Subcutaneous adipose tissue (tissue), 4 donors: ENCODE measurements around the gene MINDY4B. TPM values are rescaled to one million over a fixed set of nuclear protein-coding genes. Genes with fewer than 3 reads are reported as not detected.

Experiments
- total RNA-seq, 4 donors: library from RNA; depleted of rRNA; stranded (reverse); fragments of >200 nt; gene quantifications; one replicate each; pipeline ENCODE4 v1.1.0, GENCODE V29; 2016
- TF ChIP-seq, protein P1 (sequence below): fragments of 450-650 bp; IDR thresholded peaks from one replicate; pipeline ENCODE4 v1.5.1; 2016; ENCODE audit warnings: low read depth, mild to moderate bottlenecking, control low read depth, antibody characterized with exemption, moderate library complexity

Gene MINDY4B
- total RNA-seq, 4 donors from 2014 or later, result not detected

DNA sequence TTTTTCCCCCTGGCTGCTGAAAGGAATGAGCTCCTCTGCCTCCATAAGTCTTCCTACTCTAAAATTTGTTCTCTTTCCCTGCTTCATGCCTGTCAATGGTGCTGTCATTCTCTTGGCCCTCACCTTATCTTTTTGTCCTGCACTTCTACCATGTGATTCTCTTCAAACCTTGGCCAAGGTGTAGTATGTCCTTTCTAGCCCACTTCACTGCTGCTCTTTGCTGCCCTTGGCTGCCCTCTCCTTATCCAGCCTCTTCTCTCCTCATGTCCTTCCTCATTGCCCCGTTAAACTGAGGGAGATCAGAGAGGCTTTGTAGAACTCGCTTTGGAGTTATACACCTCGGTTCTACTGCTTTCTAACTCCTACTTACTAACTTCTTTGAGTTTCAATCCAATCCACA, 19.7 kb downstream of the MINDY4B start:
- TF ChIP-seq, protein P1, sequence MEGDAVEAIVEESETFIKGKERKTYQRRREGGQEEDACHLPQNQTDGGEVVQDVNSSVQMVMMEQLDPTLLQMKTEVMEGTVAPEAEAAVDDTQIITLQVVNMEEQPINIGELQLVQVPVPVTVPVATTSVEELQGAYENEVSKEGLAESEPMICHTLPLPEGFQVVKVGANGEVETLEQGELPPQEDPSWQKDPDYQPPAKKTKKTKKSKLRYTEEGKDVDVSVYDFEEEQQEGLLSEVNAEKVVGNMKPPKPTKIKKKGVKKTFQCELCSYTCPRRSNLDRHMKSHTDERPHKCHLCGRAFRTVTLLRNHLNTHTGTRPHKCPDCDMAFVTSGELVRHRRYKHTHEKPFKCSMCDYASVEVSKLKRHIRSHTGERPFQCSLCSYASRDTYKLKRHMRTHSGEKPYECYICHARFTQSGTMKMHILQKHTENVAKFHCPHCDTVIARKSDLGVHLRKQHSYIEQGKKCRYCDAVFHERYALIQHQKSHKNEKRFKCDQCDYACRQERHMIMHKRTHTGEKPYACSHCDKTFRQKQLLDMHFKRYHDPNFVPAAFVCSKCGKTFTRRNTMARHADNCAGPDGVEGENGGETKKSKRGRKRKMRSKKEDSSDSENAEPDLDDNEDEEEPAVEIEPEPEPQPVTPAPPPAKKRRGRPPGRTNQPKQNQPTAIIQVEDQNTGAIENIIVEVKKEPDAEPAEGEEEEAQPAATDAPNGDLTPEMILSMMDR, result no peak

DNA sequence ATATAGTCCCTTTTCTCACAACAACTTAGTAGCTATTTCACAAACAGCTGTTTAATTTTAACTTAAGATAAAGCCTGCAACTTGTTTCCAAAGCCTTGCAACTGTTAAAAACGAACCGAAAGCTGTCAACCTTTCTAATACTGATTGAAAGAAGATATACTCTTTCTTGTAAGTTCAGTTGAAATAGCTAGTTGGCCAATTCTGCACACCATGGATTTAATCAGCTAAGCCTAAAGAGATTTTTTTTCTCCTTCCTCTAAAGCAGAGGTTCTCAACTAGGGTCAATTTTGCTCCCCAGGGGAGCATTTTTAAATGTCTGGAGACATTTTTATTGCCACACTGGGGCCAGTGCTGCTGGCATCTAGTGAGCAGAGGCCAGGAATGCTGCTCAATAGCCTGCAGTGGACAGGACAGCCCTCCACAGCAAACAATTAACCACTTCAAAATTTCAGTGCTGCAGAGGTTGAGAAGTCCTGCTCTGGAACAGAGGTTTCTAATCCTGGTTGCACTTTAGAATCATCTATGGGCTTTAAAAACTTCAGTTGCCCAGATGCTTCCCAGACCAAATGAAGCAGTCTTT, 26.2 kb downstream of the MINDY4B start:
- TF ChIP-seq, protein P1, result no peak

DNA sequence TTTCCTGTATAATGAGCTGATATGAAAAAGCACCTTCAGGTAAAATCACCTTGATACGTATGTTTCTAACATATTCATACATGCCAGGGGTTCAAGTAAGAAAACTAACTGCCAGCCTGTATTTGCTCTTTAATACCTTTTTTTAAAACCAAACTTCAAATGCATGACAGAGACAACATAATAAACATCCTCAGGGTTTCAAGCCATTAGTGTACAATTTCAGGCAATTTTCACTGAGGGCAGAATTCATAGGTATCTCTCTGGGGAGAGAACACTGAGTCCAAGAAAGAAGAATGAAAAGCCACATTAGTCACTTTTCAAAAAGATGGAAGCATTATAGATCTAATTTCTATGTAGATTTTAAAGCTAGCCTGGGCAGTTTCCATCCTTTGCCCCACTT, 26.9 kb downstream of the MINDY4B start:
- TF ChIP-seq, protein P1, result no peak

DNA sequence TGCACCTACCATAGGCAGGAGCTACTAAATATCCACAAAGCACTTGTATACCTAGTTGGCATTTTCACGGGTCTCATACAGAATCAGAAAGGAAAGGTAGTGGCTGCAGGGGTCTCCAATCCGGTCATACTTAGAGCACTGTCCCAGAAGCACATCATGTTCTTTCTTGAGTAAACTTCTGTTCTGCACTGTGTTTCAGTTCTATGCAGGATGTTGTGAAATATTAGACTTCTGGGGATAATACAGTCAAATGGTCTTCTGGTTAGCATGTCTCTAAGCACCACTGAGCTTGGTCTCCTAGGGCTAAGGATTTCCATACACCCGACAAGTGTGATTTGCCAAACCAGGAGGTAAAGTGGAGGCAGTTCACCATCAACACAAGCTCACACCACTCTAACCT, 27.9 kb downstream of the MINDY4B start:
- TF ChIP-seq, protein P1, result no peak

DNA sequence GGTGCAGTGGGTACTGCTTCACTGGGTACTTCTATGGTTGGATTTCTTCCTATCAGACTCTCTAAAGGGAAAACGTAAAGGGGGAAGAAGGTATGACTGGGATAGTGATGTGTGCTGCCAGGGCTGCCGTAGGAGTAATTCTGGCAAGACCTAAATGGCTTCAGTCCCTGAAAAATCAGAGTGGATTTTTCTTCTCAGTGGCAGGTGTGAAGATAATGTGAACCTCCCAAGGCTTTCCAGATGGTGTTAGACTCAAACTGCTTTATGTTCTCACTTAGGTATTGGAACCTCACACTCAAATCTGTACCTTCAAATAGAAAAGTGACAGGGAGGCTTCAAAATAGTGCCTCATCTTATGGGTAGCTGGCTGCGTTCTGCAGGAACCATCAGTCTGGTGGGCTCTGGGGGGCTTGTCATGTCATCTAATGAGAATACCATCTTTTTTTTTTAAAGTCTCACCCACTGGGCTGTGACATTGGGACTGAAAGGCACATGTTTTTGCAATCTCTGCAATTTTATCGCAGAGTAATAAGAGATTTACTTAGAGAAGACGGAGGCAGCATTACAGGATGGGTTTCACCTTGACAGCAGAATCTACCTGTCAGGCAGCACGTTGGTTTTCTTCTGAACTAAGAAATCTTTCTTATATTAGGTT, 28.5 kb downstream of the MINDY4B start:
- TF ChIP-seq, protein P1, result no peak

DNA sequence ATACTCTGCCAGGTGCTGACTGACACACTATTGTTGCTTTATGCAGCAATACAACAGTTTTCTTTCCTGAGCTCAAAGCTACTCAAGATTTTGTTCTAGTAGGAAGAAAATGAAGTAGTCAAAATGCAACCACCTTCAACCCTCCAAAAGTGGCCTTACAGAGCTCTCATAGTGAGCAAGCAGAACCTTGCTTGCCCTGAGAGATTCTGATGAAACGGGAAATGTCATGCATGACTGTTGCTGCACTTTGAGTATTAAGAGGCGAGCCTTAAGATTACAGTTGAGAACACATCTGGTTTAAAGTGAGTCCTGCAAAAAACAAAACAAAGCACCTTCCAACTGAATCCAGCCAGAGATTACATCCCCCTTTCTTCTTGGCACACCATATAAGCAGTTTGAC, 29.7 kb downstream of the MINDY4B start:
- TF ChIP-seq, protein P1, result no peak

DNA sequence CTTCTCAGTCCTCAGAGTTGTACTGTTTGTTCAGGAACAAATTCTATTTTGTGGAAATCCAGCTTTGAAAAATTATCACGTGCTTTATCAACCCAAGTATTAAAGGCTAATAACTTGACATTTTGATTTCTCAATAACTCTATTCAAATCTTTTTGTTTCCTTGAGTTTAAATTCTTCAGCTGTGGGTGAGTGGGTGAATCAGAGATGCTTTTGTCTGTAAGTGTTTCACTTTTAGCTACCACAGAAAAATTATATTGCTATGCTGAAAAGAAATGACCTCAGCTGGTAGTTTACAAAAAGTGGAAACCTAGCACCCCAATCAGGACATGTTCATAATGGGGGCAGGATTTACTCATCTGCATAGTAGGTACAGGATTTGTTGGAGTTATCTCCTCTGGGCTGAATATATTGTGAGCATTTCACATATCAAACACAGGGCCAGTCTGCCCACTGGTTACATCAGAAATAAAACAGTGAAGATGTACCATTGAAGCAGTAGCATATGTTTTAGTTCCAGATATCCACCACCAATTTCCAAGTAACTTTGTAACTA, 30.5 kb downstream of the MINDY4B start:
- TF ChIP-seq, protein P1, result no peak
